ENCODE measurements around the gene TCF4.

The TCF4 gene

DNA sequence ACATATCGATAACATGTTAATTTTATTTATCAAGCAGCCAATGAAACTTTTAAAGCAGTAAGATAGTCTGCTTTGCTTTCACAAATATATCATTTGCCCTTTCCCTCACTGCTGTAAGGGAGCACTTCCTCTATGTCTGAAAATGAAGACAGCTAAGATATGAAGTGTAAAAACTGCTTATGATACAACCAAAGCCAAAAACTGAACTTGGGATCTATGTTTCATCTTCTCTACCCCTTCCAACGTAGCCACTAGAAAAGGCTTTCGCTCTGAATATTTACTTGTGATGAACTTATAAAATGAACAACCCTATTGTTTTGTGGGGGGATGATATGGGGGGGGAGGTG is 140.3 kb downstream of the TCF4 start:
- in situ Hi-C loops (cut with HindIII; ENCODE audit: low sequenced_read_pairs), result no loop called here

DNA sequence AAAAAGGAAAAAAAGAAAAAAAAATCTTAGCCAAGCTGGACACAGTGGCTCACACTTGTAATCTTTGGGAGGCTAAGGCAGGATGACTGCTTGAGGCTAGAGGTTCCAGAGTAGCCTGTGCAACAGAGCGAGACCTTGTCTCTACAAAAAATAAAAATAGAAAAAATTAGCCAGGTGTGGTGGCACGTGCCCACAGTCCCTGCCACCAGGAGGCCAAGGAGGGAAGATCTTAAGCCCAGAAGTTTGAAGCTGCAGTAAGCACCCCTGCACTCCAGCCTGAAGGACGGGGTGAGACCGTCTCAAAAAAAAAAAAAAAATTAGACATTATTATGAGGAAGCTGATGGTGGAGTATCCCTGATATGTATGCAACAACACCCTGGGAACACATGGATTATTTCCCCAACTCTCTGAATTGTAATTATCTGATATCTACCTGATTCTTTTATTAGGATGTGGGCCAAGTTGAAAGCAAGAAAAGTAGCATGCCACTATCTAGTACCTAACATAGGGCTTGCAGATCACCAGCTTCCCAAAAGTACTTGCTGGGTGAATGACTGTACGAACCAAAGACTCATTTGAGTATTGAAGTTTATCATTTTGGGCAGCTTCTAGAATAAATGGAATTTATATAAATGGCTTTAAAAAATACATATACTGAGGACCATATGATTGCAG is 140.9 kb downstream of the TCF4 start:
- in situ Hi-C loops (cut with HindIII; ENCODE audit: low sequenced_read_pairs), result no loop called here

DNA sequence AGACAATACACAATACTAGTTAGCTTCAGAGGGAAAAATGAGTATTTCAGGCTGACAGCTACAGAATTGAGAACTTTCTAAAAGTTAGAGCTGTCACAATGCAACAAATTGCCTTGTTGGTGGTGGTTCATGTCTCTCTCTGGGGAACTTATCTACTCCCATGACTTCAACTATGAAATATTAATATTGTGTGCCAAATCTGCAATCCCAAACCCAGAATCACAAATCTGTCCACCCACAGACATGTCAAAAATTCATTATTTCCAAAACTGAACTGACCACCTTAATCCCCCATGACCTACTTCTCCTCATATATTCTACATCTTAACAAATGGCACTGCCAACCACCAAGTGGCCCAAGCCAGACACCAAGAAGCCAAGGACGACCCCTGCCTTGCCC is 143.5 kb downstream of the TCF4 start:
- in situ Hi-C loops (cut with HindIII; ENCODE audit: low sequenced_read_pairs), result no loop called here

DNA sequence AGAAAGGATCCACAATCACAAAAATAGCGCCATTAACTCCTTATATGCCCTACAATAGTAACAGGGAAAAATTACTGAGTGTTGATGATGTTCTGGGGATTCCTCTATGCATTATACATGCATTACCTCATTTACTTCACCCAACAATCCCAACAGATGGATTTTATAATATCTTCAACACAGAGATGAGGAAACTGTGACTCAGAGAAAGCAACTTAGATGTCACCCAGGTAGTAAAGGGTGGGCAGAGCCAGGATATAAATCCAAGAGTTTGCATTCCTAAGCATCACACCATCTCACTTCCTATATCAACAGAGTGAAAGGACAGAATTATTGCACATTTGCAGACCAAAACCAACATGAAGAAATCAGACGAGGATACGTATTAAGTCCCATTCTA is 144.2 kb downstream of the TCF4 start:
- in situ Hi-C loops (cut with HindIII; ENCODE audit: low sequenced_read_pairs), result no loop called here

DNA sequence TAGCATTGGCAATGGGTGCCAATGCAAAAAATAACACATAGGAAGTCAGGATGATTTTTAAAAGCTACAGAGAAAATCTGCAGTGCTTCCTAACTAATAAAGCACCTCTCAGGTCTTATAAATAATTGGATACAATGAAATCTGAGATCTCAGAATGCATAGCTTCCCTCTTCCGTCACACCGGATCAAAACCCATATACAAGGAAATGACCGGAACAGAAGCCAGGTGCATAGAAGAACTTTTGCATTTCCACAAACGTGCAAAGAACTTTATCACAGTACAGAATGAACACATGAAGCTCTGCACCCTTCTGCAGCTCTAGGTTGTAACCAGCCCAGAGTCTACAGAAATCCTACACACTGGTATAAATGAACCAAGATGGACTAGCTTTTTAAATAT is 145.4 kb downstream of the TCF4 start:
- in situ Hi-C loops (cut with HindIII; ENCODE audit: low sequenced_read_pairs), result no loop called here

DNA sequence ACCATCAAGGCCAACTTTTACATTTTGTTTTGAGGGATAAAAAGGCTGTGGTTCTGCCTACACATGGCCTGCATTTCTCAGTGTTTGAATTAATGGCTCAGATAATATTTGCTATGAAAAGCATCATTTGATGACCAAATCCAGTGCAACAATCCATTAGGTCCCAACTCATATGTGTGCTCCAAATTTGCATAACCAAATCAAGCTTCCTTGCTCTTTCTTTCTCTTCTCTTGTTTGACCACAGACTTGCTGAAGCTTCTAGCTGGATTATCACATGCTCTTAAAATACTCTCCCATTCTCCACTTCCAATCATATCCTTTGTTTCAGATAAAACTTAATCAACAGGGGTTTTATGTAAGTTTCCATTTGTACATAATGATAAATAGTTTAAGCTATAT is 147.0 kb downstream of the TCF4 start:
- in situ Hi-C loops (cut with HindIII; ENCODE audit: low sequenced_read_pairs), result no loop called here

DNA sequence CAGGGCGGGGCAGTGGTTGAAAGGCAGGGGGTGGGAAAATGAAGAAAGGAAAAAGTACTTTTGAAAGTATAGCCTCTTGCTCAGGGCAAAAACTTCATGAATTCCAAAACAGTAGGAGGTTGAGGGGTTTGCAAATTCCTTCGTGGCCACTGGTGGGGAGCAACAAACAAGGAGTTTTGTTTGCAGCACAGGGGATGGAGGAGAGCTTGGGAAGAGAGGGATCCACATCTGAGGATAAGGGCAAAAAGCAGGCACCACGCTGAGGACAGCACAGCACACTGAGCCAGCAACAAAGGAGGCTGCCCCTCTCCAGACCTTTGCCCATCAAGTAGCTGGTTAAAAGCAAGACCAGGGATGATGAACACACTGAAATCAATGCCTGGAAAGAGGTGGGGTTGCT is 148.9 kb downstream of the TCF4 start:
- in situ Hi-C loops (cut with HindIII; ENCODE audit: low sequenced_read_pairs), result no loop called here

DNA sequence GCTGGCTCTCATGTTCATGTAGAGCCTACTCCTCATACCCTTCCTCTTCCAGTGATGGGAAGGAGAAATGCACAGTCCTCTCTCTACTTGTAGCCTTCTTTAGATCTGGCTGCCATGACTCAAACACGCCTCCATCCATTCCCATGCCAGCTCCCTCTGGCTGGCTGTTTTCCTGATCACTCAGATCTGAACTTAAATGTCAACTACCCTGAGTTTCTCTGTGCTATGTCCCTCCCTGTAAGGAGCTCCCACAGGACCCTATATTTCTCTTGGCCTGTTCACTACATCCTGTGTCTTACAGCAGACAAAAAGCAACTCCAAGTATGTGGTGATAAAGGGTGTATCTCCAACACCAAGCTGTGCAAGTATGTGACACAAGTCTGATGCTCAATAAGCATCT is 152.4 kb downstream of the TCF4 start:
- in situ Hi-C loops (cut with HindIII; ENCODE audit: low sequenced_read_pairs), result no loop called here

DNA sequence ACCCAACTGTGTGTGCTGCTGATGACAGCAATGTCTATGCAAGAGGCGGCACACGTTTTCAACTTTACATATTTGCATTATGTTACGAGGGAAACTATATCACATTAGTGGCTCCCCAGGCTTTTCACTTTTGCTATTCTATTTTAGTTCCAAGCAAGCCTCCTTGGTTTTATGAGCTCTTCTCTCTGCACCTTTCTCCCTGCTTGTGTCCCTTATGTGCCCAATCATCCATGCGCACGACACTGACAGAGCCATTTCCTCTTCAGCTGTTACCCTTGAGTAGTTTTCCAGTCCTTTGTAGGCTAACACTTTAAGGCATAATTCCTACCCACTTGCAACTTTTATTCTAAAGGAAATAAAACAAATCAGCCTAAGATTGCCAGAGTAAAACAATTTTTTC is 154.3 kb downstream of the TCF4 start:
- in situ Hi-C loops (cut with HindIII; ENCODE audit: low sequenced_read_pairs), result no loop called here

DNA sequence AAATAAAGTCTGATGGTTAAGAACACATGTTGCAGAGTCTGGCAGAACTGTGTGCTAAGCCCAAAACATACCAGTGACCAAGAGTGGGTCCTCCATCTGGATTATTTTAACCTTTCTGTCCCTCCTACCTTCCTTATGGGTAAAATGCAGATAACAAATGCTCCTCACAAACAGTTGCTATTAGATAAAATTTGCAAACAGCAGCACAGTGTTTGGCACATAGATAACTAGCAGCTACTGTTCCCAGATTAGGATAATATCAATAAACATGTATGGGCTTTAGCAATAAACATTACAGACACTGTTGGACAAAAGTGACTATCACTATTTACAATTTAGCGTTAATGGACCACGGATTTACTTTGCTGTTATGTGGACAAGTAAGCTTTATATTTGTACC is 154.9 kb downstream of the TCF4 start:
- in situ Hi-C loops (cut with HindIII; ENCODE audit: low sequenced_read_pairs), result no loop called here

DNA sequence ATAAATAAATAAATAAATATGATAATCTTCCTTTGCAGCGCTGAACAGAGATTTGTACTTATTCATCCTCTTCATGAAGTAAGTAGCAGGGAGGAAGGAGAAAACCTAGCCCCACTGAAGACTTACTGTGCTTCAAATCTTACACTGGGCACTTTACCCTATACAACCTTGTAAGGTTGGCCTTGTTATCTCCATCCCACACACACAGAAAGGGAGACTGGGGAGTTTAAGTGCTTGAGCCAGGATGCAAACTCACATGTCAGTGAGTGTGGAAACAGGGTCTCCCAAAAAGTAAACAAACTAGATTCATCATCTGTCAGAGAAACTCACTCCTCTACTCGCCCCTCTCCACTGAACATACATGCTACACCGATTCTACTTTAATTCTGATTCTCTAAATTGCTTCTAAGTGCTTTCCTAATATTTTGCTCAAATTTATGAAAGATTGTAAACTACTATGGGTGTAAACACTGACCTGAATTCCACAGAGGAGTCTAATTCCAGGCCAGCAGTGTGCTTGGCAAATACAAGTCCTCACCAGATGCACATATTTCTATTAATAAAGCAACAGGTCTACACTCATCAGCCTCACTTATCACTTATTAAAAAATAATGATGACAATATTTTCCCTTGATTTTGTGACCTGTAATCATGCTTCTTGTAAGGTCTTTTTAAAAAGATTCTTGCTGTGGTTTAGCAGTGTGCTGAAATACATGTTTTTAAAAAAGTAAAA is 155.5 kb downstream of the TCF4 start:
- in situ Hi-C loops (cut with HindIII; ENCODE audit: low sequenced_read_pairs), result no loop called here

DNA sequence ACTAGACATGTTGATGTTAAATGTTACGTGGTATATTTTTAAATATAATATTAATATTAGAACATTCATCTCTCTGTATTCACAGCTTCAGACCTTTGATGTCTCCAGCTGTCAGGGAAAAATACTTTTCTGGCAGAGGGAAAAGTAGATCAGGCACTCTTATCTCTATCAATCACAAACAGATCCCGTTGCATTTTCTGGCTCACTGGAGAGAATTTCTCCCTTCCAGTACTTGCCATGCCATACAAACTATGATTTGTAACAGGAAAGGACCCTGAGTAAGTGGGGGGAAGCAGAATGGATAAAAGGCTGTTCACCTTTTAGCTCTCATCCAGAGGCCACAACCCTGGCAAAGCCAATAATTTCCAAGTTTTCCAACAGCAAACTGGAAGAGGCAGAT is 158.0 kb downstream of the TCF4 start:
- in situ Hi-C loops (cut with HindIII; ENCODE audit: low sequenced_read_pairs), result no loop called here

DNA sequence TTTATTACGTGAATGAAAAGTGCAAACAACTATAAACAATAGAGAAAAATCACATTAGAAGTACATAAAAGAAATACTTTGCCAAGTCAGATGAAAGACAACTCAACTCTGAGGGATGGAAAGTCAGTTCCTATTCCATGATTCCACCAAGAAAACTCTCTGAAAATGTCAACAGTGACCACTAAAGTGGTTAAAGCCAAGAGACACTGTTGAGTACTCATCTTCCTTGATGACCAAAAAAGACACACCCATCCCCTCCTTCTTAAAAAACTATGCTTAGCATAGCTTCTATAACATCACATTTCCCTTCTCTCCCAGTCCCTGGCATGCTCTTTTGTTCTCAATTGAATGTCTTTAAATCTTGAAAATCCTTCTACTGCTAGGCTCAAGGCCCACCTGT is 160.0 kb downstream of the TCF4 start:
- in situ Hi-C loops (cut with HindIII; ENCODE audit: low sequenced_read_pairs), result no loop called here

DNA sequence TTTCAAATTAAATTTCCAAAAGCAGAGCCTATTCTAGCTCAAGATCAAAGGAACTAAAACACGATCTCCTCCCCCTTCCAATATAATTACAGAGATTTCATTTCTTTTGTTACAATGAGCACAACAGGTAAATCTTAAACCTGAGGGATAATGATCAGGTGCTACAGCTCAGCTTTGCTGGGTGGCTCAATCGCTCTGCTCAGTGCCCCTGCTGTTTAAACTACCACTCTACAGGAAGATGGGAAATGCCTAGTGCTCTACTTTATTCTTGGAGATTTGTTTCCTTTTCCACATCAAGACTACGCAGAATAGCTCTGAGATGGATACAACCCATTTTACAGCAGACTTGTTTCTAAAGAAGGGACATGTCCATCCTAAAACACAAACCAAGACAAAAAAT is 162.3 kb downstream of the TCF4 start:
- in situ Hi-C loops (cut with HindIII; ENCODE audit: low sequenced_read_pairs), result no loop called here

DNA sequence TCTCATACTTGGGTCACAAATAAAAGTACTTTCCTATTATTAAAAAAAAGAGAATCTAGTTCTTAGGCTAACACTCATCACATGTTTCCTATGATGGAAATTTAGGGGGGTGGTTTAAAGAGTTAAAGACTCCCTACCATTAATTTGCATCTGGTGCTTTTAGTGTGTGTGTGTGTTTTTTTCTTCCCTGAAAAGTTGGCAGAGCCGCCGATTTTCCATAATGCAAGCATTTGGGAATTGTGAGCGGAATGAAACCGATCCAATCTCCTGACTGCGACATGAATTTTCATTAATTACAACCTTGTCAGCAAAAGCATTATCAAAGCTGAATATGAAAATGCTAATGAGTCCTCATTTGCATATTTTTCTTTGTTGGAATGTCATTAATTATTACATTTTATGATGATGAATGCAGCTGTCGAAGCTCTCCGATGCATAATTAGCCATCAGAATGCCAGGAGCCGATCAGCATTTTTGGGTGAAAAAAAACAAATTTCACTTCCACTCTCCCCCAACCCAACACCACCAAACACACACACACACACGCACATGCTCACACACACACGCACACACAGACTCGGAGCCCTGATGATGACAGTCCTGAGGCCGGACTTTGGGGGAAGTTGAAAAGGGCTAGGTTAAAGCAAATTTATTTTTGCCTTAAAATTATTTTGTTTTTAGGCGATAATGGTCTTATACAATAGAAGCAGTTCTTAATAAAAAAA is 165.4 kb downstream of the TCF4 start:
- in situ Hi-C loops (cut with HindIII; ENCODE audit: low sequenced_read_pairs), result no loop called here

DNA sequence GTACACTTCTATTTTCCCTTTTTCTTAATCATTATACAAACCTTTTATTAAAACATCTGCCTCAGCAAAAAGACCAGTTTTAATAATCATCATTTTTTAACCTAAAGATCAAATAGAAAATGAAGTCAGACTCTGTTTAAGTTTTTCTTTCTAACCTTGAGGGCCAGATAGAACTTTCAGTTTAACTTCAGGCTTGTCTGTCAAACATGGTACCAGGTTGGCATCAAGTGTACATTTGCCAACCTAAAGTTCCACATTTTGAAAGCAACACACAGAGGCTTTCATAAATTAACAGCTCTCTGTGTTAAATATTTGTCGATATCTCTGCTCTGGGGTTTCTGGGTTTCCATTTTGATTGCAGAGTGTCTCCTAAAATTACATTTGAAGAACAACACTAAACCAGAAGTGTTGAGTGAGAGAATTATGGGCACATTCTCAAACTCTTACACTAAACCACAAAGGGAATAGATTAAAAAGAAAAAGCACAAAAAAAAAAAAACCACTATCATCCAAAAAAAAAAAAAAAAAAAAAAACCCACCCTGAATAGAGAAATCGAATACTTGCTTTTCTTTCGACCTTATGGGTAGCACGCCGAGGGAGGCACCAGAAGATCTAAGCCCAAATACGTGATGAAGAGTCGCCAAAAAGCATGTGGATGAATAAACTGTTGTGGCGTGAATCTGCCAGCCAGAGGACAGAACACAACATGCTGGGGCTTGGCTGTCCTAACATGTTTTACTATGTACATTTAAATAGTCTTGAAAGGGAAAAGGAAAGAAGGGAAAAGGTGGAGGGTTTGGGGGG is 166.2 kb downstream of the TCF4 start:
- in situ Hi-C loops (cut with HindIII; ENCODE audit: low sequenced_read_pairs), result no loop called here

DNA sequence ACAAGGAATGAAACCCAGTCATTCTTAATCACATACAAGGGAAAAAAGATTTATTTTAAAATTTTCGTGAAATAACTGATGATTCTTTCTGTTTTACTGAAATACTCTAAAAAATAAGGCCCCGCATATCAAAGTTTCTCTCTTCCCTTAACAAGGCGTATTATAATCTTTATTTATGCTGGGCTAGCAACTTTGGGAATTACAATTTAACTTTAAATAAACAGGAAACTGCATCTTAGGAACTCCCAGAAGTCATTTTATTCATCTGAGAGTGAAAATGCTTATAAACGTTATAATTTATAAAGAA is 166.7 kb downstream of the TCF4 start:
- in situ Hi-C loops (cut with HindIII; ENCODE audit: low sequenced_read_pairs), result no loop called here

DNA sequence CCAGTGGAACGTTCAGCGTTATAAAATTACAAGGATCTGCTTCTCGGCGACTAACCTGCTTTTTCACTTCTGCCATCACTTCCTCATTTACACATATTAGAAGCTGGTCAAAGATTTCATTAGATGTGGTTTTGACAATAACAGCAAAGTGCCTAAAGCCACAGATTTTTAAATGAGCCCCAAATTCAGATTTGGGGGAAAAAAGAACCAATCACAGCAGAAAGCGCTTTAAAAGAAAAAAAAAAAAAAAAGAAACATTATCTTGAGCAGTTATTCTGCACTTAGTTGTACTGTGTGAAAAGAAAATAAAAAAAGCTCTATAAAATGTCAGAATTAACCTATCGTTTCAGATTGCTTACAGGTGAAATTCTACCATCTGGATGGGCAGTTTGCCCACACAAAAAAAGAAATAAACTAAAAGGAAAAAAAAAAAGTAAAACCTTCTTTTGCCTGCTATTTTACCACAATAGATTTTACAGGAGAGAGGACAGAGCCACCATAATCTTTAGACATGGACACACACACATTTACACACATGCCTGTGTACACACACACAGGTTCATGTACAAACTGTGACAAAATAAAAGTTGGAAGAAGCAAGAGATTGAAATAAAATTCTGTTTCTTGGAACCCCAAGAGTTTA is 167.2 kb downstream of the TCF4 start:
- in situ Hi-C loops (cut with HindIII; ENCODE audit: low sequenced_read_pairs), result no loop called here

DNA sequence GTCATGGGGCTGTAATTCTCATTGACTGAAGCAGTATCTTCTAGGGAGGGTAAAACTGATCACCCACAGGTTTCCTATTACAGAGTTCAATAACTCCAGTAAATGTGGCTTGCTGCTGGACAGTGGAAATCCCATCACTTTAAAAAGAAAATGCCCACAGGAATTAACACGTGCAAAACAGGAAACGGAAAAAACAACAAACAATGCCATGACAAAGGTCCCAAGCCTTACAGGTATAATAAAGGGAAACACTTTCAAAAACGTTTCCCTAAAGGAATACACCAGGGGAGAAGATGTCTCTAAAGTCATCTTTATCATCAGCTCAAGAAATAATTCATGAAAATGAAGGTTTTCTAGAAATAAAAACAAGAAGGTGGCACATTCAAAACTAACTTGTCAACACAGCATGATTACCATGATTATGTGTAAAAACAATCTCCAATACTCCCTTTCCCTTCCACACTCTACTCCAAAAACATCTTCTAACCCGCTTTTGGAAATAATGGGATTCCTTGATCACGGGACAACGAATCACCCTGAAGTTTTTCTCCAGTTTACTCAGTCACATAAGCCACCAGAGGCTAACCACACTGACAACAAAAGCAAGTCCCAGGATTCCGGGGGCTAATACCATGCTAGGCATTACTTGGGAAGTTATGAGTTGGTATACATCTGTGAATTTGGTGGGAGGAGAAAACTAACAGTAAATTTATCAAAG is 167.9 kb downstream of the TCF4 start:
- in situ Hi-C loops (cut with HindIII; ENCODE audit: low sequenced_read_pairs), result no loop called here

DNA sequence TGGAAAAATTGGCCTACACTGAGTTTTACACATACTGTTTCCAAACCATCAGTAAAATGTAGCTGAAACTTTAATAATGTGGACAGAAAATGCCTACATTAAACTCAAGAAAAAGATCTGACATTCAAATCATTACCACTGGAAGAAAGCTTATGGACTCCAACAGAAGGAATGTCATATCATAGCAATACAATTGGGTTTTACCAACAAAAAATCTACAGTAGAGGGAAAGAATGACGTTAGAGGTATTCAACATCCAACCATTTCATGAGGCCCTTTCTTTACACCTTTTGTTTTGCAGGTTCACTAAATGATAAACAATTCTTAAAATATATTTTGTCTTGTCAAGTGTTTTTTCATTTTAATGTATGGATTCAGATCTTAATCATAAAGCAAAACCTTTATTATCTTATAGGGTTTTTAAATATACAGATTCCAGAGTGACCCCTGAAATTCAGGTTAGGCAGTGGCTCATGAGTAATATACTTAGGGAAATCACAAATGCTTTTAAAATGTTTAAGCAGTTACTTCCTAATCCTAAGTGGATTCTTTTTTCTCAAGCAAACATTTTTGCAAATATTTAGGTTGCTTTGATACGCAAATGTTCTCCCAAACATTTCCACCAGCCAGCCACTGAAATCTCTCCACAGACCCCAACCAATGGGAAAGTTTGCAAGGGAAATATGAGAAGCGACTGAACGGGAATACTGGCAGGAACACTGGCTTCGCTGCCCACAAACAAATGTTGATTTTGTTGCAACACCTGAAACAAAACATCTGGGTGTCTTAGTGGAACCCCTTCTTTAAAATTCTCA is 168.7 kb downstream of the TCF4 start:
- in situ Hi-C loops (cut with HindIII; ENCODE audit: low sequenced_read_pairs), result no loop called here

Measured in DLD1 (cell line).